Measurements from ENCODE around the gene L3MBTL4.

- no peak for TF ChIP-seq OSR1 (CRISPR knock-in tag; IDR thresholded peaks at IDR 0.05)
- TF ChIP-seq CREB5 (CRISPR knock-in tag; IDR thresholded peaks at IDR 0.05; ENCODE audit: low read depth): no peak
- TF ChIP-seq ARNTL (CRISPR knock-in tag; IDR thresholded peaks at IDR 0.05; ENCODE audit: borderline replicate concordance, low read depth): no peak
These were observed 101.3 kb downstream of the L3MBTL4 start for GRCh38 chr18:6313415-6313814.
